ENCODE data around the gene METTL25.

The METTL25 gene

GRCh38 chr12:82476511-82476910 lies 118.2 kb downstream of the METTL25 start:
- Histone ChIP-seq H3K79me2 (ENCODE audit: insufficient read depth, low read depth) (no peaks in the 10 kb centered on the region), H4K20me1 (ENCODE audit: insufficient read depth) (no peaks in the 10 kb centered on the region), H3K4me3 (IDR thresholded peaks at IDR 0.05; ENCODE audit: insufficient read depth, low read depth, low read length) (no peak overlapping the region), H3K27me3 (ENCODE audit: insufficient read depth, low read depth) (no peaks in the 10 kb centered on the region), H2AFZ (ENCODE audit: low read depth) (no peak overlapping the region), H3K36me3 (ENCODE audit: insufficient read depth) (no peaks in the 10 kb centered on the region), H3K27ac (no peak overlapping the region), H3K4me1 (ENCODE audit: low read depth, poor library complexity, severe bottlenecking) (no peaks in the 10 kb centered on the region), H3K9ac (no peak overlapping the region), H3K4me2 (no peak overlapping the region)
- TF ChIP-seq CTCF (conservative IDR thresholded peaks at IDR 0.05; ENCODE audit: low read depth, low read length), result no peak

- H3K79me2 ChIP-seq (ENCODE audit: insufficient read depth, low read depth), result no peaks in the 10 kb centered on the region
- H3K4me3 ChIP-seq (IDR thresholded peaks at IDR 0.05; ENCODE audit: insufficient read depth, low read depth, low read length), result no peak overlapping the region
- no peaks in the 10 kb centered on the region for H3K27me3 ChIP-seq (ENCODE audit: insufficient read depth, low read depth)
- H3K4me2 ChIP-seq, result no peak overlapping the region
- no peaks in the 10 kb centered on the region for H3K36me3 ChIP-seq (ENCODE audit: insufficient read depth)
- H3K27ac ChIP-seq, result no peak overlapping the region
- H3K4me1 ChIP-seq (ENCODE audit: low read depth, poor library complexity, severe bottlenecking), result no peaks in the 10 kb centered on the region
- no peak overlapping the region for H3K9ac ChIP-seq
- no peaks in the 10 kb centered on the region for H4K20me1 ChIP-seq (ENCODE audit: insufficient read depth)
- no peak overlapping the region for H2AFZ ChIP-seq (ENCODE audit: low read depth)
- no peak for TF ChIP-seq CTCF (conservative IDR thresholded peaks at IDR 0.05; ENCODE audit: low read depth, low read length)
Observed at GRCh38 chr12:82479511-82479910, 121.2 kb downstream of the METTL25 start.

- Histone ChIP-seq H3K9ac (no peak overlapping the region), H3K79me2 (ENCODE audit: insufficient read depth, low read depth) (no peaks in the 10 kb centered on the region), H3K4me3 (IDR thresholded peaks at IDR 0.05; ENCODE audit: insufficient read depth, low read depth, low read length) (no peak overlapping the region), H3K27me3 (ENCODE audit: insufficient read depth, low read depth) (no peaks in the 10 kb centered on the region), H3K36me3 (ENCODE audit: insufficient read depth) (no peaks in the 10 kb centered on the region), H3K4me2 (no peak overlapping the region), H3K27ac (no peak overlapping the region), H3K4me1 (ENCODE audit: low read depth, poor library complexity, severe bottlenecking) (no peaks in the 10 kb centered on the region), H4K20me1 (ENCODE audit: insufficient read depth) (no peaks in the 10 kb centered on the region), H2AFZ (ENCODE audit: low read depth) (no peak overlapping the region)
- no peak for TF ChIP-seq CTCF (conservative IDR thresholded peaks at IDR 0.05; ENCODE audit: low read depth, low read length)
Observed at GRCh38 chr12:82480606-82481005, 122.3 kb downstream of the METTL25 start.

- Histone ChIP-seq H3K27ac (no peak overlapping the region), H3K4me2 (no peak overlapping the region), H3K9ac (no peak overlapping the region), H3K36me3 (ENCODE audit: insufficient read depth) (no peaks in the 10 kb centered on the region), H3K4me3 (IDR thresholded peaks at IDR 0.05; ENCODE audit: insufficient read depth, low read depth, low read length) (no peak overlapping the region), H4K20me1 (ENCODE audit: insufficient read depth) (no peaks in the 10 kb centered on the region), H3K79me2 (ENCODE audit: insufficient read depth, low read depth) (no peaks in the 10 kb centered on the region), H2AFZ (ENCODE audit: low read depth) (no peak overlapping the region), H3K4me1 (ENCODE audit: low read depth, poor library complexity, severe bottlenecking) (no peaks in the 10 kb centered on the region), H3K27me3 (ENCODE audit: insufficient read depth, low read depth) (no peaks in the 10 kb centered on the region)
- no peak for TF ChIP-seq CTCF (conservative IDR thresholded peaks at IDR 0.05; ENCODE audit: low read depth, low read length)
Observed at GRCh38 chr12:82481954-82482353, 123.6 kb downstream of the METTL25 start.

Measured in KMS-11 (cell line).